CD4-positive, alpha-beta T cell treated with Interleukin-10 for 1 hour (primary cell): Measurements from ENCODE around the gene AFTPH.

Experiments
- DNase-seq: peaks from one replicate; pipeline ENCODE4 v3.0.0-alpha.2; 2020

Gene AFTPH

GRCh38 chr2:64634345-64635267, 110.5 kb downstream of the AFTPH start:
- DNase-seq: no peak

DNA sequence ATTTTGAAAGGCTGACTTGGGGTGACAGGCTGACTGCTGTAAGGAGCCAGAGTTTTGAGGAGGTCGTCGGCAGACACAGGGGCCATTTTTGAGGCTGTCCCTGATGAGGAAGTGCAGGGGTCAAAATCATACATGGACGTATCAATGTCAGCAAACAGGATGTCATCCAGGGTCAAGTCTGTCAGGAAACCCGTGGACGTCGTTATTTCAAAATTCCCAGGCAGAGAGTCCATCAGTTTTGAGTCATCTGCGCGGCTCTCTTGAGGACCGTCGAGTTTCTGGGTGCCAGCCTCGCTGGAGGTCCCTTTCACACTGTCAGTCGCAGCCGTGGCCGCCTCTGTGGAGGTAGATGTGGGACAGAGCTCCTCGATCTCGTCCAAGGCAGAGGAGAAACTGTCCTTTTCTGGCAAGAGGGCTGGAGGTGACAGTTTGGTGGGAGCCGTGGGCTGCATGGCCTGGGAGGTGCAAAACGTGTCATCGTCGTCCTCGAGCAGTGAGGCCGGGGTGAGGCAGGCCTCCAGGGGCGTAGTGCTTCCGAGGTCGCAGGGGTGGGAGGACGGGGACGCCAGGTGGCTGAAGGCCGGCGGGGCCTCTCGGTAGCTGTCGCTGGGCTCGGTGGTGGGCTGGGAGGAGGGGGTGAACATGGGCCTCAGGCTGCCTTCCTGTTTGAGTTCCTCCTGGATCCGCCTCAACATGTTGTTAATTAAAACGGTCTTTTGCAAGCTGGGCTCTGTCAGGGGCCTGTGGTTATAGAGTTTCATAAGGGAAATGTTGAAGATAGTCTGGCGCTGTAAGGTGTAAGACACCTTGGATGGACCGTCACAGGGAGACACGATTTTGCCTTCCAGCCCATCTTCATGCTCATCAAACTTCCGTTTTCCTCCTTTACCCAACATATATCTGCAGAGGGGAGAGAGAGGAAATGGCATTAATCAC, 112.1 kb downstream of the AFTPH start:
- no peak for DNase-seq

- DNase-seq: no peak
These were observed 113.0 kb downstream of the AFTPH start for GRCh38 chr2:64637000-64637635.

- no peak for DNase-seq
These were observed 113.8 kb downstream of the AFTPH start for GRCh38 chr2:64637931-64638330.

GRCh38 chr2:64638502-64639120, 114.5 kb downstream of the AFTPH start:
- no peak for DNase-seq

DNA sequence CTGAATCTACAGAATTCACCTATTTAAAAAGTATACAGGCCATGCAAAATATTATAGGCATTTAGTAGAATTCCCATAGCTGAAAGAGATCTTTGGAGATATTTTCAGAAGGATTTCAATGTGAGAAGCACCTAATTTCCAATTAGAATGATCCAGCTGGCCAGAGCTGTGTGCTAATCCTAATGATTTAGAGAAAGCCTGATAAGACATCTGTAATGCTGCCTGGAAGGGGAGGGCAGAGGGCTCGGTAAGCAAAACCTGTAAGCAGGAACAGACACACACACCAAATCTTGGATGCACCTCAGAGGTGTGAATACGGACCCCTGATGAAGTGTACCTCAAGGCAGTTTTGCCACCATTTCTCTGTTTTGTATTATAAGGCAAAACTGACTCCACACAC, 115.6 kb downstream of the AFTPH start:
- DNase-seq: no peak

DNA sequence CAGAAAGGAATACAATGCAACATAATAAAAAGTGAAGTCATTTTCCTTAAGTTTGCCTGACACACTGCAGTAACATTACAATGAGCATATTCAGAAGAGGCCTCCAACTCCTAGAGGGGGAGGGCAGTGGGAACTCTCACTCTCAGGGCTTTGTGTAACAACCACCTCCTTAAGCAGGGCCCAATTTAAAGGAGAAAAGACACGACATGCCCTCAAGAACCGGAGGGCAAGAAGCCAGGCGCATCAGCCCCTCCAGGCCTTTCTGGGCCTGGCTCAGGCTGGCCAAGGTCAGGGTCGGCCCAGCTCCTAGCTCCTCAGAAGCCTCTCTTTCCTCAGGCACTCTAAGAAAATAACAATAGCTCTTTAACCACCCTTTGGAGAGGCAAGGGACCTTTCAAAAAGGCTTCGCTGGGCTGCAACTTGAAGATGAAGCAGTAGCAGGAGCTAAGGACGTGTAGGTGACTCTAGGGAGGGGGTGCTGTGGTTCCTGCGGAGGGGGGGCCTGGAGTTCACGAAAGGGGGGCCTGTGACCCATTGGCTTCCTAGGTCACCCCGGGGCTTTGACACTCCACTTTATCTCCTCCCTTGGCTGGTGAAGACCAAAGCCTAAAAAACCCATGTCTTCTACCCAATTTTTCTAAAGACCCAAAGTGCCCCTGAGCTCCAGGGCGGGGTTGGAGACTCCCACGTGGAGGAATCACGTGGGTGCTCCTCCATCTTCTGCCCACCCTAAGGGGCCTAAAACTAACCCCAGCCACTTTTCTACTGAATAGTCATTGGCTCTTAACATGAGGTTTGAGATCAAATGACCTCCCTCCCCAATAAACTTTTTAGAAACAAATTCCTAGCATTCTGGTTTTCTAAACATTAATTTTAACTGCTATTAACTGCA, 116.3 kb downstream of the AFTPH start:
- DNase-seq: no peak

- no peak for DNase-seq
These were observed 117.5 kb downstream of the AFTPH start for GRCh38 chr2:64641599-64641998.
